ENCODE measurements around the gene TIMM23.
"Not testable (repeated sequence)": the region's sequence is repeated elsewhere in the genome, so short reads cannot be mapped to it uniquely, and the experiment has no call there.

Gene TIMM23

GRCh38 chr10:45972106-45972812 is at the start of gene TIMM23:
Gene TIMM23 (plus strand): TSS chr10:45972489. CDS start chr10:45972625, 136 bp downstream.
- not testable (repeated sequence) for TF ChIP-seq GATA2, GATA3 (IDR thresholded peaks at IDR 0.05; ENCODE audit: low read depth, low read length)

GRCh38 chr10:45997557-45997956 is 25.3 kb downstream of the TIMM23 start:
- no peak for TF ChIP-seq GATA3 (IDR thresholded peaks at IDR 0.05; ENCODE audit: low read depth, low read length)

GRCh38 chr10:45997994-45998763 is 25.9 kb downstream of the TIMM23 start:
- TF ChIP-seq GATA2 (IDR thresholded peaks at IDR 0.05; ENCODE audit: low read depth, low read length) (no peak), GATA3 (IDR thresholded peaks at IDR 0.05; ENCODE audit: low read depth, low read length) (no peak)

GRCh38 chr10:46000538-46000937 is 28.2 kb downstream of the TIMM23 start:
- TF ChIP-seq GATA2 (IDR thresholded peaks at IDR 0.05; ENCODE audit: low read depth, low read length) (no peak), GATA3 (IDR thresholded peaks at IDR 0.05; ENCODE audit: low read depth, low read length) (no peak)

GRCh38 chr10:46001187-46001756 is 29.0 kb downstream of the TIMM23 start:
- TF ChIP-seq GATA2 (IDR thresholded peaks at IDR 0.05; ENCODE audit: low read depth, low read length) (no peak), GATA3 (IDR thresholded peaks at IDR 0.05; ENCODE audit: low read depth, low read length) (no peak)

- no peak for TF ChIP-seq GATA2 (IDR thresholded peaks at IDR 0.05; ENCODE audit: low read depth, low read length)
- TF ChIP-seq GATA3 (IDR thresholded peaks at IDR 0.05; ENCODE audit: low read depth, low read length): no peak
Measured at GRCh38 chr10:46002916-46003693, 30.8 kb downstream of the TIMM23 start.

- TF ChIP-seq GATA3 (IDR thresholded peaks at IDR 0.05; ENCODE audit: low read depth, low read length): no peak
- TF ChIP-seq GATA2 (IDR thresholded peaks at IDR 0.05; ENCODE audit: low read depth, low read length): no peak
Measured at GRCh38 chr10:46004963-46005362, 32.7 kb downstream of the TIMM23 start.

- no peak for TF ChIP-seq GATA2 (IDR thresholded peaks at IDR 0.05; ENCODE audit: low read depth, low read length)
- TF ChIP-seq GATA3 (IDR thresholded peaks at IDR 0.05; ENCODE audit: low read depth, low read length): no peak
Measured at GRCh38 chr10:46005383-46005782, 33.1 kb downstream of the TIMM23 start.

GRCh38 chr10:46006219-46006618 is 33.9 kb downstream of the TIMM23 start:
- TF ChIP-seq GATA3 (IDR thresholded peaks at IDR 0.05; ENCODE audit: low read depth, low read length): no peak
- TF ChIP-seq GATA2 (IDR thresholded peaks at IDR 0.05; ENCODE audit: low read depth, low read length): no peak

GRCh38 chr10:46012746-46013145 is 40.5 kb downstream of the TIMM23 start:
- no peak for TF ChIP-seq GATA3 (IDR thresholded peaks at IDR 0.05; ENCODE audit: low read depth, low read length)
- no peak for TF ChIP-seq GATA2 (IDR thresholded peaks at IDR 0.05; ENCODE audit: low read depth, low read length)

GRCh38 chr10:46014206-46014605 is 41.9 kb downstream of the TIMM23 start:
- no peak for TF ChIP-seq GATA3 (IDR thresholded peaks at IDR 0.05; ENCODE audit: low read depth, low read length)

GRCh38 chr10:46014683-46015405 is 42.6 kb downstream of the TIMM23 start:
- TF ChIP-seq GATA3 (IDR thresholded peaks at IDR 0.05; ENCODE audit: low read depth, low read length) (no peak), GATA2 (IDR thresholded peaks at IDR 0.05; ENCODE audit: low read depth, low read length) (no peak)

- TF ChIP-seq GATA3 (IDR thresholded peaks at IDR 0.05; ENCODE audit: low read depth, low read length) (no peak), GATA2 (IDR thresholded peaks at IDR 0.05; ENCODE audit: low read depth, low read length) (no peak)
Measured at GRCh38 chr10:46016190-46016589, 43.9 kb downstream of the TIMM23 start.

Measured in SH-SY5Y (cell line).